H9 (cell line): Measurements from ENCODE around the gene PFN1. TPM values are rescaled to one million over a fixed set of nuclear protein-coding genes. Genes with fewer than 3 reads are reported as not detected.
A peak's percentile ranks its signal among the peaks of the same experiment; 100 is the strongest.

Experiments used
- DNase-seq: peaks from one replicate; pipeline ENCODE4 v3.0.0-alpha.2; 2017
- H2AFZ ChIP-seq: one replicate; pipeline ENCODE4 v1.6.1; 2013; ENCODE audit warnings: mild to moderate bottlenecking, low read length, control low read depth, moderate library complexity
- H2AK5ac ChIP-seq: 2 replicates; pipeline ENCODE4 v1.6.1; 2013; ENCODE audit warnings: low read length, control low read depth, mixed read lengths; ENCODE audit not compliant: insufficient read length
- H2BK120ac ChIP-seq: one replicate; pipeline ENCODE4 v1.6.1; 2013; ENCODE audit warnings: low read depth, mild to moderate bottlenecking, low read length, control low read depth, inconsistent platforms; ENCODE audit not compliant: poor library complexity, severe bottlenecking
- H2BK12ac ChIP-seq: 2 replicates; pipeline ENCODE4 v1.6.1; 2013; ENCODE audit warnings: low read length, control low read depth, mixed read lengths, low read depth; ENCODE audit not compliant: insufficient read length
- H2BK15ac ChIP-seq: 2 replicates; pipeline ENCODE4 v1.6.1; 2013; ENCODE audit warnings: low read depth, low read length, control low read depth
- H2BK20ac ChIP-seq: one replicate; pipeline ENCODE4 v1.6.1; 2013; ENCODE audit warnings: low read depth, mild to moderate bottlenecking, low read length, control low read depth, inconsistent platforms; ENCODE audit not compliant: poor library complexity, severe bottlenecking
- H2BK5ac ChIP-seq: 2 replicates; pipeline ENCODE4 v1.6.1; 2013; ENCODE audit warnings: low read length, control low read depth, mixed read lengths; ENCODE audit not compliant: insufficient read length
- H3K14ac ChIP-seq: 2 replicates; pipeline ENCODE4 v1.6.1; 2013; ENCODE audit warnings: low read length, control low read depth; ENCODE audit not compliant: insufficient read depth
- H3K18ac ChIP-seq: 2 replicates; pipeline ENCODE4 v1.6.1; 2013; ENCODE audit warnings: low read depth, mild to moderate bottlenecking, mixed read lengths, low read length, control low read depth; ENCODE audit not compliant: insufficient read length
- H3K23ac ChIP-seq: 2 replicates; pipeline ENCODE4 v1.6.1; 2013; ENCODE audit warnings: low read length, control low read depth, mixed read lengths, low read depth; ENCODE audit not compliant: insufficient read length
- H3K23me2 ChIP-seq: 2 replicates; pipeline ENCODE4 v1.6.1; 2013; ENCODE audit warnings: low read depth, mild to moderate bottlenecking, mixed read lengths, low read length, control low read depth; ENCODE audit not compliant: insufficient read length, poor library complexity, severe bottlenecking
- H3K27ac ChIP-seq: 2 replicates; pipeline ENCODE4 v1.5.1; 2013; ENCODE audit warnings: low read length, control low read depth, mixed read lengths, low read depth; ENCODE audit not compliant: insufficient read length
- H3K27me3 ChIP-seq: 2 replicates; pipeline ENCODE4 v1.6.1; 2013; ENCODE audit warnings: low read length, control low read depth, inconsistent platforms; ENCODE audit not compliant: insufficient read depth
- H3K4ac ChIP-seq: 2 replicates; pipeline ENCODE4 v1.6.1; 2013; ENCODE audit warnings: low read depth, mild to moderate bottlenecking, control low read depth, inconsistent platforms, low read length, moderate library complexity
- H3K4me1 ChIP-seq: 2 replicates; pipeline ENCODE4 v1.6.1; 2013; ENCODE audit warnings: low read length, control low read depth, inconsistent platforms; ENCODE audit not compliant: insufficient read depth
- H3K4me2 ChIP-seq: 2 replicates; pipeline ENCODE4 v1.6.1; 2013; ENCODE audit warnings: low read length, control low read depth, mixed read lengths; ENCODE audit not compliant: insufficient read length, insufficient read depth
- H3K56ac ChIP-seq: 2 replicates; pipeline ENCODE4 v1.6.1; 2013; ENCODE audit warnings: low read depth, mild to moderate bottlenecking, mixed read lengths, low read length, control low read depth; ENCODE audit not compliant: insufficient read length
- H3K79me1 ChIP-seq: 2 replicates; pipeline ENCODE4 v1.6.1; 2013; ENCODE audit warnings: low read depth, mild to moderate bottlenecking, moderate library complexity, low read length, control low read depth, inconsistent platforms; ENCODE audit not compliant: insufficient read depth, poor library complexity, severe bottlenecking
- H3K79me2 ChIP-seq: 2 replicates; pipeline ENCODE4 v1.6.1; 2013; ENCODE audit warnings: low read length, control low read depth, inconsistent platforms; ENCODE audit not compliant: insufficient read depth
- H3K9ac ChIP-seq: 2 replicates; pipeline ENCODE4 v1.6.1; 2013; ENCODE audit warnings: low read length, control low read depth, mixed read lengths; ENCODE audit not compliant: insufficient read length; ENCODE audit errors: extremely low read depth
- H3K9me3 ChIP-seq: one replicate; pipeline ENCODE4 v1.6.1; 2013; ENCODE audit warnings: low read depth, low read length, inconsistent platforms; ENCODE audit not compliant: control insufficient read depth
- H3T11ph ChIP-seq: one replicate; pipeline ENCODE4 v1.6.1; 2013; ENCODE audit warnings: mild to moderate bottlenecking, low read length, control low read depth, inconsistent platforms
- H4K20me1 ChIP-seq: one replicate; pipeline ENCODE4 v1.6.1; 2013; ENCODE audit not compliant: control insufficient read depth, insufficient read length, insufficient read depth
- H4K5ac ChIP-seq: 2 replicates; pipeline ENCODE4 v1.6.1; 2013; ENCODE audit warnings: low read depth, mild to moderate bottlenecking, mixed read lengths, low read length, control low read depth; ENCODE audit not compliant: insufficient read length
- H4K8ac ChIP-seq: replicated peaks from 2 replicates; pipeline ENCODE4 v1.6.1; 2013; ENCODE audit warnings: low read length, control low read depth, mixed read lengths, low read depth; ENCODE audit not compliant: insufficient read length
- H4K91ac ChIP-seq: 2 replicates; pipeline ENCODE4 v1.6.1; 2013; ENCODE audit warnings: low read depth, mild to moderate bottlenecking, moderate library complexity, mixed read lengths, low read length, control low read depth; ENCODE audit not compliant: insufficient read length
- H3K27ac Mint-ChIP-seq, 3 experiments: 2 replicates in 2 of 3; 3 replicates in 1 of 3; pipeline ENCODE4 v1.8.0; 2020 to 2021; ENCODE audit warnings: mixed read lengths in 3 of 3, mild to moderate bottlenecking in 1 of 3, moderate library complexity in 1 of 3
- H3K27me3 Mint-ChIP-seq: 2 replicates; pipeline ENCODE4 v1.8.0; 2021; ENCODE audit warnings: low read depth, mild to moderate bottlenecking, moderate library complexity, mixed read lengths
- H3K36me3 Mint-ChIP-seq, 3 experiments: 2 replicates in 2 of 3; 3 replicates in 1 of 3; pipeline ENCODE4 v1.8.0; 2020 to 2021; ENCODE audit warnings: low read depth in 3 of 3, mixed read lengths in 3 of 3; ENCODE audit not compliant: insufficient read depth in 1 of 3
- H3K4me1 Mint-ChIP-seq, 2 experiments: 2 replicates each; pipeline ENCODE4 v1.8.0; 2020; ENCODE audit warnings: mixed read lengths in 2 of 2
- H3K4me3 Mint-ChIP-seq, 2 experiments: 2 replicates in 1 of 2; 3 replicates in 1 of 2; pipeline ENCODE4 v1.8.0; 2020 to 2021; ENCODE audit warnings: mild to moderate bottlenecking in 2 of 2, mixed read lengths in 2 of 2, moderate library complexity in 1 of 2
- H3K9me3 Mint-ChIP-seq, 2 experiments: 2 replicates in 1 of 2; 3 replicates in 1 of 2; pipeline ENCODE4 v1.8.0; 2020; ENCODE audit warnings: mild to moderate bottlenecking in 2 of 2, mixed read lengths in 2 of 2, moderate library complexity in 1 of 2
- CTCF ChIP-seq: fragments of 200-600 bp; sonication (generic); conservative IDR thresholded peaks from 3 replicates; pipeline ENCODE4 v1.8.0; 2021; ENCODE audit warnings: antibody characterized with exemption, mild to moderate bottlenecking
- WGBS: extraction: QIAGEN DNeasy Blood & Tissue Kit; methylation state at CpG from one replicate; pipeline ENCODE4 v1.1.7; 2013; ENCODE audit warnings: missing lambda C conversion rate, low lambda C conversion rate, mixed read lengths; ENCODE audit not compliant: insufficient read length; ENCODE audit errors: extremely low coverage; 5-methylcytosine and 5-hydroxymethylcytosine counted together
- total RNA-seq: library from RNA; stranded (reverse); gene quantifications from 2 replicates; pipeline ENCODE4 v1.2.1, GENCODE V29; 2021

Gene PFN1
- total RNA-seq, 1 experiment from 2014 or later: 1,149 TPM

GRCh38 chr17:4965311-4965986, 17.1 kb upstream of the PFN1 start:
- no peaks in the 10 kb centered on the region for H3K27me3 ChIP-seq
- no peak for DNase-seq
- no peak overlapping the region for H3K56ac ChIP-seq
- Mint-ChIP-seq H3K4me1 (peaks cover 22 to 25% of the 10 kb centered on the region in 2 experiments), H3K4me3 (peak overlapping the region; percentile 31 to 63; a peak in 4 of 5 replicates), H3K27me3 (no peaks in the 10 kb centered on the region; the same call in 1 of the 2 replicates), H3K36me3 (peaks cover 30 to 45% (median 38%) of the 10 kb centered on the region in 3 experiments), H3K27ac (no peak overlapping the region), H3K9me3 (peaks cover 5 to 24% of the 10 kb centered on the region in 2 experiments; a peak in 4 of 5 replicates)
- H3K23me2 ChIP-seq: peaks cover 23% of the 10 kb centered on the region
- peaks cover 2% of the 10 kb centered on the region for H3K79me1 ChIP-seq
- no peak for TF ChIP-seq CTCF
- H2BK5ac ChIP-seq: no peak overlapping the region
- H3K27ac ChIP-seq: no peak overlapping the region
- peaks cover 2% of the 10 kb centered on the region; the same call in 1 of the 2 replicates for H3K79me2 ChIP-seq
- no peak overlapping the region for H3K9ac ChIP-seq
- H3K23ac ChIP-seq: no peak overlapping the region
- H2BK20ac ChIP-seq: no peak overlapping the region
- H3K4me2 ChIP-seq: no peak overlapping the region
- no peak overlapping the region for H4K91ac ChIP-seq
- H4K20me1 ChIP-seq: no peaks in the 10 kb centered on the region
- H4K8ac ChIP-seq: no peak overlapping the region
- no CpG with 5 or more reads among the region's 15 CpGs for WGBS
- H2BK120ac ChIP-seq: no peak overlapping the region
- no peak overlapping the region for H4K5ac ChIP-seq
- no peak overlapping the region for H3K18ac ChIP-seq
- no peak overlapping the region for H2AFZ ChIP-seq
- no peak overlapping the region for H3T11ph ChIP-seq
- H3K9me3 ChIP-seq: no peaks in the 10 kb centered on the region
- H3K4ac ChIP-seq: no peak overlapping the region
- no peak overlapping the region for H2AK5ac ChIP-seq
- H2BK15ac ChIP-seq: no peak overlapping the region
- no peak overlapping the region for H3K14ac ChIP-seq
- H2BK12ac ChIP-seq: no peak overlapping the region
- H3K4me1 ChIP-seq: peaks cover 5% of the 10 kb centered on the region; the same call in 1 of the 2 replicates
